A549 (cell line): ENCODE results near the gene INPP5A. TPM values are rescaled to one million over a fixed set of nuclear protein-coding genes. Genes with fewer than 3 reads are reported as not detected.

Experiments used
- ATAC-seq, 2 experiments: fragments of 200-7000 bp in 1 of 2; fragments of >200 bp in 1 of 2; cut with Nextera tagmentation in 1 of 2; cut with Tn5 transposase in 1 of 2; 3 replicates each; pipeline versions ENCODE4 v1.8.0 to v1.9.1; 2018 to 2020; ENCODE audit warnings: mild to moderate bottlenecking in 1 of 2, moderate library complexity in 1 of 2
- CTCF ChIA-PET: fragments of 300-600 bp; sonication (Branson Sonifier 250); formaldehyde crosslinking; extraction: SDS; loops from one replicate; lab custom pipeline; 2021; ENCODE audit warnings: antibody characterized with exemption, inconsistent platforms; lab: Yijun Ruan, JAX
- POLR2A ChIA-PET: fragments of 350-600 bp; formaldehyde crosslinking; extraction: SDS; loops from one replicate; lab custom pipeline; 2021; ENCODE audit warnings: antibody characterized with exemption, inconsistent platforms; lab: Yijun Ruan, JAX
- DNase-seq, 2 experiments: peaks; one replicate each; pipeline versions ENCODE4 v3.0.0 to v3.0.0-alpha.2; 2011 to 2016; ENCODE audit warnings: low read depth in 1 of 2, low spot score in 1 of 2
- FAIRE-seq: peaks from 2 replicates; lab custom pipeline; 2011; peaks lifted over from hg19 to GRCh38; lab: Jason Lieb, UNC
- H3K27ac ChIP-seq, 2 experiments: fragments of >200 bp; sonication (Bioruptor Twin); formaldehyde crosslinking; 3 replicates each; pipeline ENCODE4 v1.5.1; 2016 to 2017
- H3K4me1 ChIP-seq: fragments of >200 bp; sonication (Bioruptor Twin); formaldehyde crosslinking; 3 replicates; pipeline ENCODE4 v1.6.1; 2016
- H3K4me2 ChIP-seq: fragments of >200 bp; sonication (Bioruptor Twin); formaldehyde crosslinking; 3 replicates; pipeline ENCODE4 v1.6.1; 2016
- H3K4me3 ChIP-seq: fragments of >200 bp; sonication (Bioruptor Twin); formaldehyde crosslinking; 3 replicates; pipeline ENCODE4 v1.5.1; 2016
- H3K9me3 ChIP-seq: fragments of >200 bp; sonication (Bioruptor Twin); formaldehyde crosslinking; 3 replicates; pipeline ENCODE4 v1.6.1; 2016
- BHLHE40 ChIP-seq: IDR thresholded peaks from 2 replicates; pipeline ENCODE4 v1.6.1; 2012; ENCODE audit warnings: low read depth, low read length, inconsistent platforms
- CBX2 ChIP-seq: fragments of 200-600 bp; sonication (generic); IDR thresholded peaks from 2 replicates; pipeline ENCODE4 v1.6.1; 2016; ENCODE audit warnings: low read depth, mild to moderate bottlenecking, borderline replicate concordance
- CHD4 ChIP-seq: fragments of 200-600 bp; sonication (generic); IDR thresholded peaks from 2 replicates; pipeline ENCODE4 v1.6.1; 2016; ENCODE audit warnings: antibody characterized with exemption, mild to moderate bottlenecking, borderline replicate concordance
- EHMT2 ChIP-seq: fragments of 200-600 bp; sonication (generic); IDR thresholded peaks from 2 replicates; pipeline ENCODE4 v1.6.1; 2016; ENCODE audit warnings: antibody characterized with exemption, low read depth, mild to moderate bottlenecking, moderate library complexity
- EP300 ChIP-seq, 2 experiments: fragments of >200 bp; sonication (Bioruptor Twin); formaldehyde crosslinking; IDR thresholded peaks; 2 replicates in 1 of 2; 3 replicates in 1 of 2; pipeline ENCODE4 v1.6.1; 2016 to 2017
- FOXS1 ChIP-seq: fragments of 250-450 bp; sonication (Bioruptor Pico); IDR thresholded peaks from 2 replicates; pipeline ENCODE4 v1.5.0; 2020; ENCODE audit warnings: mild to moderate bottlenecking, moderate library complexity
- JUN ChIP-seq, 2 experiments: fragments of >200 bp; sonication (Bioruptor Twin); formaldehyde crosslinking; IDR thresholded peaks; 2 replicates in 1 of 2; 3 replicates in 1 of 2; pipeline ENCODE4 v1.6.1; 2016 to 2017
- MYC ChIP-seq: IDR thresholded peaks from 2 replicates; pipeline ENCODE4 v1.6.1; 2012; ENCODE audit warnings: mild to moderate bottlenecking, inconsistent platforms, low read length, improper control_type of control experiment, borderline replicate concordance
- POLR2AphosphoS2 ChIP-seq: conservative IDR thresholded peaks from 2 replicates; pipeline ENCODE4 v1.6.1; 2012; ENCODE audit warnings: low read length, improper control_type of control experiment, inconsistent platforms
- RAD21 ChIP-seq, 2 experiments: fragments of >200 bp in 1 of 2; sonication (Bioruptor Twin) in 1 of 2; formaldehyde crosslinking in 1 of 2; IDR thresholded peaks in 1 of 2; conservative IDR thresholded peaks in 1 of 2; 2 replicates in 1 of 2; 3 replicates in 1 of 2; pipeline ENCODE4 v1.6.1; 2012 to 2018; ENCODE audit warnings: inconsistent platforms in 1 of 2
- RCOR1 ChIP-seq: fragments of 150-350 bp; IDR thresholded peaks from 2 replicates; pipeline ENCODE4 v1.6.1; 2014; ENCODE audit warnings: antibody characterized with exemption, low read length, low read depth
- RFX5 ChIP-seq: fragments of 450-650 bp; IDR thresholded peaks from 2 replicates; pipeline ENCODE4 v1.7.1; 2014; ENCODE audit warnings: antibody characterized with exemption, mild to moderate bottlenecking, moderate library complexity
- SMC3 ChIP-seq: fragments of >200 bp; sonication (Bioruptor Twin); formaldehyde crosslinking; IDR thresholded peaks from 3 replicates; pipeline ENCODE4 v1.6.1; 2018; ENCODE audit warnings: inconsistent platforms
- SREBF2 ChIP-seq: fragments of 450-650 bp; IDR thresholded peaks from 2 replicates; pipeline ENCODE4 v1.6.1; 2014; ENCODE audit warnings: mild to moderate bottlenecking, moderate library complexity
- TP53 ChIP-seq: fragments of 250-450 bp; sonication (Bioruptor Pico); IDR thresholded peaks from 2 replicates; pipeline ENCODE4 v1.5.0; 2021; ENCODE audit warnings: mild to moderate bottlenecking, moderate library complexity
- ZSCAN20 ChIP-seq: fragments of 250-450 bp; sonication (Bioruptor Pico); IDR thresholded peaks from 2 replicates; pipeline ENCODE4 v1.8.0; 2022; ENCODE audit warnings: mild to moderate bottlenecking, moderate library complexity
- WGBS: methylation state at CpG from one replicate; pipeline ENCODE4 v1.1.6; 2017; ENCODE audit errors: missing lambda C conversion rate; 5-methylcytosine and 5-hydroxymethylcytosine counted together
- polyA plus RNA-seq, 4 experiments: library from polyadenylated mRNA; depleted of rRNA in 3 of 4; stranded (reverse); fragments of >200 nt; fragmentation: RNase III in 1 of 4; extraction: RNeasy Plus Mini Kit Qiagen cat#74134 plus additional on column Dnase treatment in 1 of 4; gene quantifications; 2 replicates in 3 of 4; 3 replicates in 1 of 4; pipeline ENCODE4 v1.2.3, GENCODE V29; 2011 to 2017
- TF ChIP-seq, protein P1 (sequence below): IDR thresholded peaks from 2 replicates; pipeline ENCODE4 v1.6.1; 2012; ENCODE audit warnings: low read depth, borderline replicate concordance
- TF ChIP-seq, protein P2 (sequence below): fragments of >200 bp; sonication (Bioruptor Twin); formaldehyde crosslinking; IDR thresholded peaks from 2 replicates; pipeline ENCODE4 v1.6.1; 2016
- TF ChIP-seq, protein P3 (sequence below): fragments of 250-450 bp; sonication (Bioruptor Pico); IDR thresholded peaks from 2 replicates; pipeline ENCODE4 v1.5.0; 2020; ENCODE audit warnings: low read depth, mild to moderate bottlenecking, moderate library complexity
- TF ChIP-seq, protein P4 (sequence below): IDR thresholded peaks from 2 replicates; pipeline ENCODE4 v1.6.1; 2012
- TF ChIP-seq, protein P5 (sequence below): IDR thresholded peaks from 2 replicates; pipeline ENCODE4 v1.6.1; 2012
- TF ChIP-seq, protein P6 (sequence below): fragments of 200-600 bp; sonication (generic); IDR thresholded peaks from 2 replicates; pipeline ENCODE4 v1.6.1; 2016; ENCODE audit warnings: antibody characterized with exemption, mild to moderate bottlenecking, moderate library complexity
- TF ChIP-seq, protein P7 (sequence below): fragments of 150-350 bp; IDR thresholded peaks from 2 replicates; pipeline ENCODE4 v1.6.1; 2014; ENCODE audit warnings: low read depth, mild to moderate bottlenecking, low read length

Gene INPP5A
- polyA plus RNA-seq, 2 of the 4 experiments (the other 2 are of a cell fraction): 13.7 to 15.1 TPM

DNA sequence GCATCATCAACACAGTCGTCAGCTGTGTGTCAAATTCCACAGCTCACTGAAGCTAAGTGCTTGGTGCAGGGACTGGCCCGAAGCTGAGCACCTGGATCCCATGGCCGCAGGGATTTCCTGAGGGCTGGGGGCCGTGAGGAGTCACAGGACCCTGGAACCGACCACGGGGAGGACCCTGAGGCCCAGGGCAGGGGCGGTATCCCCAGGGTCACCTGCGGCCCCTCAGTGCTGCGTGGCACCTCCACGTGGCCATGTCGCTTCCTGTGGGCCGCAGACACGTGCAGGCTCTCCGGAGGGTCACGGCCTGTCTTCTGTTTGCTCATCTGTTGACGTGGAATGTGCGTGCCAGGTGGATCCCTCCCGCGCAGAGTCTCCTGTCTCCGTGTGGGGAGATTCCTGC is 194.9 kb downstream of the INPP5A start:
- H3K27ac ChIP-seq: no peak overlapping the region
- no peak for ATAC-seq
- TF ChIP-seq, protein P1, sequence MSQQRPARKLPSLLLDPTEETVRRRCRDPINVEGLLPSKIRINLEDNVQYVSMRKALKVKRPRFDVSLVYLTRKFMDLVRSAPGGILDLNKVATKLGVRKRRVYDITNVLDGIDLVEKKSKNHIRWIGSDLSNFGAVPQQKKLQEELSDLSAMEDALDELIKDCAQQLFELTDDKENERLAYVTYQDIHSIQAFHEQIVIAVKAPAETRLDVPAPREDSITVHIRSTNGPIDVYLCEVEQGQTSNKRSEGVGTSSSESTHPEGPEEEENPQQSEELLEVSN: no peak
- TF ChIP-seq CBX2: no peak
- TF ChIP-seq, protein P2, sequence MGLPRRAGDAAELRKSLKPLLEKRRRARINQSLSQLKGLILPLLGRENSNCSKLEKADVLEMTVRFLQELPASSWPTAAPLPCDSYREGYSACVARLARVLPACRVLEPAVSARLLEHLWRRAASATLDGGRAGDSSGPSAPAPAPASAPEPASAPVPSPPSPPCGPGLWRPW: no peak
- no peak for TF ChIP-seq MYC
- TF ChIP-seq RFX5: no peak
- no peak for TF ChIP-seq EHMT2
- TF ChIP-seq, protein P3, sequence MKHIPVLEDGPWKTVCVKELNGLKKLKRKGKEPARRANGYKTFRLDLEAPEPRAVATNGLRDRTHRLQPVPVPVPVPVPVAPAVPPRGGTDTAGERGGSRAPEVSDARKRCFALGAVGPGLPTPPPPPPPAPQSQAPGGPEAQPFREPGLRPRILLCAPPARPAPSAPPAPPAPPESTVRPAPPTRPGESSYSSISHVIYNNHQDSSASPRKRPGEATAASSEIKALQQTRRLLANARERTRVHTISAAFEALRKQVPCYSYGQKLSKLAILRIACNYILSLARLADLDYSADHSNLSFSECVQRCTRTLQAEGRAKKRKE: no peak
- TF ChIP-seq TP53 (CRISPR knock-in tag): no peak
- TF ChIP-seq BHLHE40: no peak
- no peak for TF ChIP-seq RAD21 (conservative IDR thresholded peaks at IDR 0.05 in 1 of 2, IDR thresholded peaks at IDR 0.05 in 1 of 2)
- no peak for TF ChIP-seq FOXS1
- no peak for TF ChIP-seq ZSCAN20
- TF ChIP-seq, protein P4, sequence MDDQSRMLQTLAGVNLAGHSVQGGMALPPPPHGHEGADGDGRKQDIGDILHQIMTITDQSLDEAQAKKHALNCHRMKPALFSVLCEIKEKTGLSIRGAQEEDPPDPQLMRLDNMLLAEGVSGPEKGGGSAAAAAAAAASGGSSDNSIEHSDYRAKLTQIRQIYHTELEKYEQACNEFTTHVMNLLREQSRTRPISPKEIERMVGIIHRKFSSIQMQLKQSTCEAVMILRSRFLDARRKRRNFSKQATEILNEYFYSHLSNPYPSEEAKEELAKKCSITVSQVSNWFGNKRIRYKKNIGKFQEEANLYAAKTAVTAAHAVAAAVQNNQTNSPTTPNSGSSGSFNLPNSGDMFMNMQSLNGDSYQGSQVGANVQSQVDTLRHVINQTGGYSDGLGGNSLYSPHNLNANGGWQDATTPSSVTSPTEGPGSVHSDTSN: no peak
- TF ChIP-seq SMC3: no peak
- TF ChIP-seq JUN (IDR thresholded peaks at IDR 0.05): no peak
- TF ChIP-seq, protein P5, sequence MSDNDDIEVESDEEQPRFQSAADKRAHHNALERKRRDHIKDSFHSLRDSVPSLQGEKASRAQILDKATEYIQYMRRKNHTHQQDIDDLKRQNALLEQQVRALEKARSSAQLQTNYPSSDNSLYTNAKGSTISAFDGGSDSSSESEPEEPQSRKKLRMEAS: no peak
- TF ChIP-seq CHD4: no peak
- no peak overlapping the region for H3K4me2 ChIP-seq
- 93% methylated on average over 14 of the region's 20 CpGs for WGBS
- H3K9me3 ChIP-seq: no peaks in the 10 kb centered on the region
- CTCF ChIA-PET: interaction anchor here (1.2 kb wide), 1 partner anchor 78 kb away, joined by 5 read pairs; no protein-coding TSS in a partner anchor
- POLR2A ChIA-PET: no interaction called here
- H3K4me1 ChIP-seq: no peaks in the 10 kb centered on the region
- FAIRE-seq: no peak
- DNase-seq: no peak
- no peak overlapping the region for H3K4me3 ChIP-seq

DNA sequence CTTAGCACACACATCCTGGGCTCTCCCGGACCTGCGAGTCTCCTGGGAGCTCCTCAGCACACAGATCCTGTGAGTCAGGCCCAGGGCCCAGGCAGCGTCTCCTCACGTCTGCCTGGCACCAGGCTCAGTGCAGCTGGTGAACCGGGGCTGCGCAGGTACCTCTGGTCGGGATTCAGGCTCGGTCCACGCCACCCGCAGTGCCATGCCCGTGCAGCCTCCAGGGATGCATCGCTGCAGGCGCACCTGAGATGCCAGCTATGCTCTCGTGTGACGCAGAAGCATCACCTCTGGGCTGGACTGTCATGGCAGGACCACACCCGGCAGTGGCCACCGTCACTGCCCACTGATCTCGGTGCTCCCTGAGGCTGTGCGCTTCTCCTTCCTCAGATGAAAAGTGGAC is 196.3 kb downstream of the INPP5A start:
- Histone ChIP-seq H3K27ac (no peak overlapping the region), H3K4me1 (no peaks in the 10 kb centered on the region), H3K4me2 (no peak overlapping the region), H3K4me3 (no peak overlapping the region), H3K9me3 (no peaks in the 10 kb centered on the region)
- no peak for FAIRE-seq
- TF ChIP-seq, protein P6, sequence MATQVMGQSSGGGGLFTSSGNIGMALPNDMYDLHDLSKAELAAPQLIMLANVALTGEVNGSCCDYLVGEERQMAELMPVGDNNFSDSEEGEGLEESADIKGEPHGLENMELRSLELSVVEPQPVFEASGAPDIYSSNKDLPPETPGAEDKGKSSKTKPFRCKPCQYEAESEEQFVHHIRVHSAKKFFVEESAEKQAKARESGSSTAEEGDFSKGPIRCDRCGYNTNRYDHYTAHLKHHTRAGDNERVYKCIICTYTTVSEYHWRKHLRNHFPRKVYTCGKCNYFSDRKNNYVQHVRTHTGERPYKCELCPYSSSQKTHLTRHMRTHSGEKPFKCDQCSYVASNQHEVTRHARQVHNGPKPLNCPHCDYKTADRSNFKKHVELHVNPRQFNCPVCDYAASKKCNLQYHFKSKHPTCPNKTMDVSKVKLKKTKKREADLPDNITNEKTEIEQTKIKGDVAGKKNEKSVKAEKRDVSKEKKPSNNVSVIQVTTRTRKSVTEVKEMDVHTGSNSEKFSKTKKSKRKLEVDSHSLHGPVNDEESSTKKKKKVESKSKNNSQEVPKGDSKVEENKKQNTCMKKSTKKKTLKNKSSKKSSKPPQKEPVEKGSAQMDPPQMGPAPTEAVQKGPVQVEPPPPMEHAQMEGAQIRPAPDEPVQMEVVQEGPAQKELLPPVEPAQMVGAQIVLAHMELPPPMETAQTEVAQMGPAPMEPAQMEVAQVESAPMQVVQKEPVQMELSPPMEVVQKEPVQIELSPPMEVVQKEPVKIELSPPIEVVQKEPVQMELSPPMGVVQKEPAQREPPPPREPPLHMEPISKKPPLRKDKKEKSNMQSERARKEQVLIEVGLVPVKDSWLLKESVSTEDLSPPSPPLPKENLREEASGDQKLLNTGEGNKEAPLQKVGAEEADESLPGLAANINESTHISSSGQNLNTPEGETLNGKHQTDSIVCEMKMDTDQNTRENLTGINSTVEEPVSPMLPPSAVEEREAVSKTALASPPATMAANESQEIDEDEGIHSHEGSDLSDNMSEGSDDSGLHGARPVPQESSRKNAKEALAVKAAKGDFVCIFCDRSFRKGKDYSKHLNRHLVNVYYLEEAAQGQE: no peak
- TF ChIP-seq, protein P2: no peak
- no peak for TF ChIP-seq EP300 (IDR thresholded peaks at IDR 0.05)
- TF ChIP-seq, protein P7, sequence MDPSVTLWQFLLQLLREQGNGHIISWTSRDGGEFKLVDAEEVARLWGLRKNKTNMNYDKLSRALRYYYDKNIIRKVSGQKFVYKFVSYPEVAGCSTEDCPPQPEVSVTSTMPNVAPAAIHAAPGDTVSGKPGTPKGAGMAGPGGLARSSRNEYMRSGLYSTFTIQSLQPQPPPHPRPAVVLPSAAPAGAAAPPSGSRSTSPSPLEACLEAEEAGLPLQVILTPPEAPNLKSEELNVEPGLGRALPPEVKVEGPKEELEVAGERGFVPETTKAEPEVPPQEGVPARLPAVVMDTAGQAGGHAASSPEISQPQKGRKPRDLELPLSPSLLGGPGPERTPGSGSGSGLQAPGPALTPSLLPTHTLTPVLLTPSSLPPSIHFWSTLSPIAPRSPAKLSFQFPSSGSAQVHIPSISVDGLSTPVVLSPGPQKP: no peak
- TF ChIP-seq RCOR1: no peak
- no peak for TF ChIP-seq CBX2
- no peak for TF ChIP-seq SREBF2
- TF ChIP-seq POLR2AphosphoS2: no peak
- ATAC-seq: no peak
- ChIA-PET POLR2A (no interaction called here), CTCF (interaction anchor here (0.7 to 1.5 kb wide), 2 partner anchors 8 to 63 kb away, joined by 5 to 6 read pairs; no protein-coding TSS in a partner anchor)
- 83% methylated on average over 12 of the region's 19 CpGs for WGBS
- no peak for DNase-seq
